ENCODE data around the gene GPD1. TPM values are rescaled to one million over a fixed set of nuclear protein-coding genes. Genes with fewer than 3 reads are reported as not detected.

The GPD1 gene
- total RNA-seq, 2 experiments from 2014 or later = 0.41 to 0.47 TPM

GRCh38 chr12:50156641-50157040 lies 52.8 kb downstream of the GPD1 start:
- POLR2A ChIA-PET = interaction anchor here (1.1 kb wide), 1 partner anchor 10 kb away, joined by 3 read pairs; the partner anchor contains the start of gene CERS5
- H3K4me3 ChIP-seq (ENCODE audit: low read length) = no peak overlapping the region
- no peaks in the 10 kb centered on the region for H3K9me3 ChIP-seq (ENCODE audit: control insufficient read depth in 1 of 2, insufficient read depth in 1 of 2, low read length in 2 of 2)
- ATAC-seq (ENCODE audit: poor library complexity) = no peak
- DNase-seq = no peak
- intact Hi-C loops (cut with DNase I, micrococcal nuclease) = no loop called here
- peak overlapping the region; percentile 6 for H3K27ac Mint-ChIP-seq
- H3K4me1 Mint-ChIP-seq (ENCODE audit: low read depth) = peaks cover 32% of the 10 kb centered on the region
- TF ChIP-seq CTCF (IDR thresholded peaks at IDR 0.05) = no peak
- H3K27ac ChIP-seq (ENCODE audit: low read depth in 1 of 2, low read length in 2 of 2) = no peak overlapping the region
- no peaks in the 10 kb centered on the region for H3K9me3 Mint-ChIP-seq
- H3K36me3 ChIP-seq (ENCODE audit: insufficient read depth, low read length) = peaks cover 10% of the 10 kb centered on the region
- peaks cover 29% of the 10 kb centered on the region for H3K36me3 Mint-ChIP-seq (ENCODE audit: low read depth)
- no peaks in the 10 kb centered on the region for H3K4me1 ChIP-seq (ENCODE audit: insufficient read depth, low read length)
- H3K27me3 ChIP-seq (ENCODE audit: control insufficient read depth in 1 of 2, insufficient read depth in 2 of 2, low read length in 2 of 2) = no peaks in the 10 kb centered on the region
- no peak overlapping the region for H3K4me3 Mint-ChIP-seq
- CTCF ChIA-PET = interaction anchor here (0.5 to 1.8 kb wide), 2 partner anchors 45 to 145 kb away, joined by 3 to 7 read pairs; partner anchors contain the start of gene COX14
- H3K27me3 Mint-ChIP-seq = no peaks in the 10 kb centered on the region

- no peaks in the 10 kb centered on the region for H3K9me3 ChIP-seq (ENCODE audit: control insufficient read depth in 1 of 2, insufficient read depth in 1 of 2, low read length in 2 of 2)
- intact Hi-C loops (cut with DNase I, micrococcal nuclease) = no loop called here
- no peak overlapping the region for H3K27ac ChIP-seq (ENCODE audit: low read depth in 1 of 2, low read length in 2 of 2)
- no peaks in the 10 kb centered on the region for H3K27me3 ChIP-seq (ENCODE audit: control insufficient read depth in 1 of 2, insufficient read depth in 2 of 2, low read length in 2 of 2)
- ChIA-PET CTCF (interaction anchor here (0.5 to 1.8 kb wide), 3 partner anchors 46 to 145 kb away, joined by 3 to 7 read pairs (median 4); partner anchors contain the start of gene COX14), POLR2A (interaction anchor here (0.8 to 1.1 kb wide), 2 partner anchors 9 to 10 kb away, joined by 3 to 4 read pairs; partner anchors contain the start of gene CERS5)
- peaks cover 29% of the 10 kb centered on the region for H3K36me3 Mint-ChIP-seq (ENCODE audit: low read depth)
- ATAC-seq (ENCODE audit: poor library complexity) = no peak
- peaks cover 32% of the 10 kb centered on the region for H3K4me1 Mint-ChIP-seq (ENCODE audit: low read depth)
- no peak overlapping the region for H3K4me3 Mint-ChIP-seq
- no peak for DNase-seq
- H3K9me3 Mint-ChIP-seq = no peaks in the 10 kb centered on the region
- H3K4me1 ChIP-seq (ENCODE audit: insufficient read depth, low read length) = no peaks in the 10 kb centered on the region
- H3K27ac Mint-ChIP-seq = peak overlapping the region; percentile 6
- H3K27me3 Mint-ChIP-seq = no peaks in the 10 kb centered on the region
- peaks cover 10% of the 10 kb centered on the region for H3K36me3 ChIP-seq (ENCODE audit: insufficient read depth, low read length)
- no peak overlapping the region for H3K4me3 ChIP-seq (ENCODE audit: low read length)
- no peak for TF ChIP-seq CTCF (IDR thresholded peaks at IDR 0.05)
These were observed 53.5 kb downstream of the GPD1 start for GRCh38 chr12:50157259-50157658.

- Mint-ChIP-seq H3K9me3 (no peaks in the 10 kb centered on the region), H3K4me3 (no peak overlapping the region), H3K27ac (peak overlapping the region; percentile 61), H3K36me3 (ENCODE audit: low read depth) (peaks cover 21% of the 10 kb centered on the region), H3K4me1 (ENCODE audit: low read depth) (peaks cover 47% of the 10 kb centered on the region), H3K27me3 (no peaks in the 10 kb centered on the region)
- ChIA-PET POLR2A (interaction anchor here (1.8 kb wide), 1 partner anchor 49 kb away, joined by 5 read pairs; the partner anchor contains the start of gene COX14), CTCF (no interaction called here)
- Histone ChIP-seq H3K27ac (ENCODE audit: low read depth in 1 of 2, low read length in 2 of 2) (no peak overlapping the region), H3K27me3 (ENCODE audit: control insufficient read depth in 1 of 2, insufficient read depth in 2 of 2, low read length in 2 of 2) (no peaks in the 10 kb centered on the region), H3K36me3 (ENCODE audit: insufficient read depth, low read length) (no peaks in the 10 kb centered on the region), H3K4me1 (ENCODE audit: insufficient read depth, low read length) (peaks cover 1% of the 10 kb centered on the region), H3K9me3 (ENCODE audit: control insufficient read depth in 1 of 2, insufficient read depth in 1 of 2, low read length in 2 of 2) (no peaks in the 10 kb centered on the region), H3K4me3 (ENCODE audit: low read length) (no peak overlapping the region)
- TF ChIP-seq CTCF (IDR thresholded peaks at IDR 0.05) = no peak
- no peak for ATAC-seq (ENCODE audit: poor library complexity)
- intact Hi-C loops (cut with DNase I, micrococcal nuclease) = no loop called here
- no peak for DNase-seq
These were observed 56.8 kb downstream of the GPD1 start for GRCh38 chr12:50160643-50161042.

Other genes with a start within 250 kb of the GPD1 start
- gene FAIM2, start 200.1 kb upstream of the GPD1 start, total RNA-seq = not detected
- not detected for gene AQP2, start 153.3 kb upstream of the GPD1 start, total RNA-seq
- gene AQP5, start 142.1 kb upstream of the GPD1 start, total RNA-seq = not detected
- not detected for gene AQP6, start 131.1 kb upstream of the GPD1 start, total RNA-seq
- 1 to 10 TPM; 3.0 to 3.3 TPM for gene RACGAP1, start 78.5 kb upstream of the GPD1 start, total RNA-seq
- 1 to 10 TPM; 1.5 to 2.8 TPM for gene ASIC1, start 46.4 kb upstream of the GPD1 start, total RNA-seq
- 10 to 100 TPM; 78.9 to 80.0 TPM for gene SMARCD1, start 18.7 kb upstream of the GPD1 start, total RNA-seq
- gene COX14, start 8.2 kb downstream of the GPD1 start, total RNA-seq = 10 to 100 TPM; 51.1 to 52.8 TPM
- 10 to 100 TPM; 42.3 to 44.5 TPM for gene CERS5, start 63.4 kb downstream of the GPD1 start, total RNA-seq
- 1 to 10 TPM; 4.6 to 5.1 TPM for gene LIMA1, start 179.5 kb downstream of the GPD1 start, total RNA-seq

Measured in CD4-positive, alpha-beta T cell (primary cell).